HepG2 (cell line): ENCODE results near the gene RHOBTB3. TPM values are rescaled to one million over a fixed set of nuclear protein-coding genes. Genes with fewer than 3 reads are reported as not detected.

Source experiments
- ATF7-NPFF ChIP-seq: sonication (generic); formaldehyde crosslinking; IDR thresholded peaks from 2 replicates; pipeline ENCODE4 v1.8.1; 2023; ENCODE audit warnings: mild to moderate bottlenecking, low read depth, missing genetic modification reagents, moderate library complexity
- ETV5 ChIP-seq: IDR thresholded peaks from 2 replicates; pipeline ENCODE4 v1.6.1; 2018; ENCODE audit warnings: missing biosample characterization, missing genetic modification reagents, inconsistent platforms, borderline replicate concordance
- HDAC2 ChIP-seq: sonication (generic); formaldehyde crosslinking; IDR thresholded peaks from 2 replicates; pipeline ENCODE4 v1.4.0; 2020; ENCODE audit warnings: missing genetic modification reagents
- MIXL1 ChIP-seq: IDR thresholded peaks from 2 replicates; pipeline ENCODE4 v1.6.1; 2016
- NFIC ChIP-seq: IDR thresholded peaks from 2 replicates; pipeline ENCODE4 v1.6.1; 2012; ENCODE audit warnings: mild to moderate bottlenecking, low read length, inconsistent platforms
- NR2F2 ChIP-seq: IDR thresholded peaks from 2 replicates; pipeline ENCODE4 v1.6.1; 2012; ENCODE audit warnings: low read depth, inconsistent platforms, borderline replicate concordance
- RARG ChIP-seq: sonication (generic); formaldehyde crosslinking; IDR thresholded peaks from 2 replicates; pipeline ENCODE4 v1.4.0; 2020; ENCODE audit warnings: low read depth, mild to moderate bottlenecking, missing genetic modification reagents
- RBFOX2 ChIP-seq: fragments of 200-400 bp; formaldehyde crosslinking; IDR thresholded peaks from 2 replicates; pipeline ENCODE4 v1.6.1; 2017; ENCODE audit warnings: low read depth, mild to moderate bottlenecking, low read length
- SALL1 ChIP-seq: sonication (generic); formaldehyde crosslinking; IDR thresholded peaks from 2 replicates; pipeline ENCODE4 v1.8.0; 2022; ENCODE audit warnings: mild to moderate bottlenecking, missing genetic modification reagents
- SOX13 ChIP-seq, 3 experiments: fragments of 450-650 bp in 1 of 3; sonication (generic) in 1 of 3; formaldehyde crosslinking in 1 of 3; IDR thresholded peaks in 2 of 3; conservative IDR thresholded peaks in 1 of 3; 2 replicates each; pipeline versions ENCODE4 v1.5.0 to v1.6.1; 2016 to 2020; ENCODE audit warnings: antibody characterized with exemption in 1 of 3, mild to moderate bottlenecking in 1 of 3, missing compliant biosample characterization in 1 of 3, missing genetic modification reagents in 1 of 3, moderate library complexity in 1 of 3
- TBX2 ChIP-seq: sonication (generic); formaldehyde crosslinking; IDR thresholded peaks from 2 replicates; pipeline ENCODE4 v1.5.0; 2020; ENCODE audit warnings: missing genetic modification reagents, mild to moderate bottlenecking, borderline replicate concordance
- TCF7 ChIP-seq: sonication (generic); IDR thresholded peaks from 2 replicates; pipeline ENCODE4 v1.6.1; 2016; ENCODE audit warnings: antibody characterized with exemption, low read depth
- ZGPAT ChIP-seq: IDR thresholded peaks from 2 replicates; pipeline ENCODE4 v1.6.1; 2016; ENCODE audit warnings: mild to moderate bottlenecking
- ZNF253 ChIP-seq: sonication (generic); formaldehyde crosslinking; IDR thresholded peaks from 2 replicates; pipeline ENCODE4 v1.8.0; 2022; ENCODE audit warnings: mild to moderate bottlenecking, missing genetic modification reagents, borderline replicate concordance
- ZNF451 ChIP-seq: sonication (generic); formaldehyde crosslinking; IDR thresholded peaks from 2 replicates; pipeline ENCODE4 v1.5.0; 2020; ENCODE audit warnings: mild to moderate bottlenecking, missing genetic modification reagents
- polyA plus RNA-seq, 8 experiments: library from polyadenylated mRNA; depleted of rRNA in 3 of 8; stranded (reverse) in 7 of 8; unstranded in 1 of 8; fragments of >200 nt; fragmentation: Illumina TruSeq in 4 of 8; extraction: Trizol in 4 of 8; gene quantifications; 2 replicates each; pipeline versions ENCODE4 v1.2.1 to v1.2.3, GENCODE V29; 2011 to 2016; ENCODE audit warnings: low read depth in 4 of 8, missing spikeins in 1 of 8, mixed read lengths in 1 of 8; ENCODE audit not compliant: insufficient read depth in 1 of 8
- total RNA-seq, 5 experiments: library from RNA; depleted of rRNA; stranded (reverse); fragments of >200 nt; fragmentation: Illumina TruSeq; extraction: Trizol; gene quantifications; 2 replicates each; pipeline ENCODE4 v1.2.3, GENCODE V29; 2016; ENCODE audit warnings: low read depth in 1 of 5
- TF ChIP-seq, protein P1 (sequence below): IDR thresholded peaks from 2 replicates; pipeline ENCODE4 v1.6.1; 2016; ENCODE audit warnings: low read depth, control low read depth
- TF ChIP-seq, protein P2 (sequence below): sonication (generic); formaldehyde crosslinking; conservative IDR thresholded peaks from 2 replicates; pipeline ENCODE4 v1.8.0; 2022; ENCODE audit warnings: missing genetic modification reagents
- TF ChIP-seq, protein P3 (sequence below), 2 experiments: sonication (generic) in 1 of 2; formaldehyde crosslinking in 1 of 2; IDR thresholded peaks; 2 replicates each; pipeline versions ENCODE4 v1.5.1 to v1.6.1; 2011 to 2020; ENCODE audit warnings: borderline replicate concordance in 1 of 2, low read depth in 1 of 2, low read length in 1 of 2, mild to moderate bottlenecking in 1 of 2, missing genetic modification reagents in 1 of 2, moderate library complexity in 1 of 2

Gene RHOBTB3
- total and polyA plus RNA-seq, 2 of the 13 experiments (the other 11 are each of a cell fraction or from before 2014, with no cell fraction given) = 31.6 to 35.4 TPM

DNA sequence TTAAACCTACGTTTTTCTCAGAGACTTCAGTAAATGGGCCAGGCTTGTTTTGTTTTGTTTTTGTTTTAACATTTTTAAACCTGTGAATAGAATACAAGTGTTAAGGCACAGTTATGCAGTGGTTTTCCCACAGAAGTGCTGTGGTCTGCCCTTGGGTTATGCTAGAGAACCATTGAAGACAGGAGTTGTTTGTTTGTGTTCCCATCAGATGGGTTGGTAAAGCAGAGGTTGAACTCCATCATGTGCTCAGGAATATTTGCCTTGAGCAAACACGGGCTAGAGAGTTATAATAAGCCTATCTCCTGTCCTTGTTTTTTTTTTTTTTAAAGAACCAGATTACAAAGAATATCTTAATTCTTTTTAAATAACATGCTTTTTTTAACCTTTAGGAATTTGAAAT lies 28.5 kb downstream of the RHOBTB3 start (continued):
- TF ChIP-seq ZGPAT (CRISPR knock-in tag) = no peak
- TF ChIP-seq TCF7 = peak; percentile 45; the same call in 1 of the 2 replicates
- no peak for TF ChIP-seq NR2F2
- TF ChIP-seq, protein P1, sequence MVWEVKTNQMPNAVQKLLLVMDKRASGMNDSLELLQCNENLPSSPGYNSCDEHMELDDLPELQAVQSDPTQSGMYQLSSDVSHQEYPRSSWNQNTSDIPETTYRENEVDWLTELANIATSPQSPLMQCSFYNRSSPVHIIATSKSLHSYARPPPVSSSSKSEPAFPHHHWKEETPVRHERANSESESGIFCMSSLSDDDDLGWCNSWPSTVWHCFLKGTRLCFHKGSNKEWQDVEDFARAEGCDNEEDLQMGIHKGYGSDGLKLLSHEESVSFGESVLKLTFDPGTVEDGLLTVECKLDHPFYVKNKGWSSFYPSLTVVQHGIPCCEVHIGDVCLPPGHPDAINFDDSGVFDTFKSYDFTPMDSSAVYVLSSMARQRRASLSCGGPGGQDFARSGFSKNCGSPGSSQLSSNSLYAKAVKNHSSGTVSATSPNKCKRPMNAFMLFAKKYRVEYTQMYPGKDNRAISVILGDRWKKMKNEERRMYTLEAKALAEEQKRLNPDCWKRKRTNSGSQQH (CRISPR knock-in tag) = no peak
- TF ChIP-seq ETV5 (CRISPR knock-in tag) = peak; percentile 49; the same call in 1 of the 2 replicates
- TF ChIP-seq HDAC2 (CRISPR knock-in tag) = peak; percentile 69
- TF ChIP-seq ZNF451 = no peak
- TF ChIP-seq SALL1 = peak; percentile 66; the same call in 1 of the 2 replicates
- no peak for TF ChIP-seq RARG (CRISPR knock-in tag)
- peak; percentile 44; the same call in 1 of the 2 replicates for TF ChIP-seq MIXL1 (CRISPR knock-in tag)
- TF ChIP-seq, protein P2, sequence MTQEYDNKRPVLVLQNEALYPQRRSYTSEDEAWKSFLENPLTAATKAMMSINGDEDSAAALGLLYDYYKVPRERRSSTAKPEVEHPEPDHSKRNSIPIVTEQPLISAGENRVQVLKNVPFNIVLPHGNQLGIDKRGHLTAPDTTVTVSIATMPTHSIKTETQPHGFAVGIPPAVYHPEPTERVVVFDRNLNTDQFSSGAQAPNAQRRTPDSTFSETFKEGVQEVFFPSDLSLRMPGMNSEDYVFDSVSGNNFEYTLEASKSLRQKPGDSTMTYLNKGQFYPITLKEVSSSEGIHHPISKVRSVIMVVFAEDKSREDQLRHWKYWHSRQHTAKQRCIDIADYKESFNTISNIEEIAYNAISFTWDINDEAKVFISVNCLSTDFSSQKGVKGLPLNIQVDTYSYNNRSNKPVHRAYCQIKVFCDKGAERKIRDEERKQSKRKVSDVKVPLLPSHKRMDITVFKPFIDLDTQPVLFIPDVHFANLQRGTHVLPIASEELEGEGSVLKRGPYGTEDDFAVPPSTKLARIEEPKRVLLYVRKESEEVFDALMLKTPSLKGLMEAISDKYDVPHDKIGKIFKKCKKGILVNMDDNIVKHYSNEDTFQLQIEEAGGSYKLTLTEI = no peak
- TF ChIP-seq RBFOX2 = no peak
- TF ChIP-seq, protein P3, sequence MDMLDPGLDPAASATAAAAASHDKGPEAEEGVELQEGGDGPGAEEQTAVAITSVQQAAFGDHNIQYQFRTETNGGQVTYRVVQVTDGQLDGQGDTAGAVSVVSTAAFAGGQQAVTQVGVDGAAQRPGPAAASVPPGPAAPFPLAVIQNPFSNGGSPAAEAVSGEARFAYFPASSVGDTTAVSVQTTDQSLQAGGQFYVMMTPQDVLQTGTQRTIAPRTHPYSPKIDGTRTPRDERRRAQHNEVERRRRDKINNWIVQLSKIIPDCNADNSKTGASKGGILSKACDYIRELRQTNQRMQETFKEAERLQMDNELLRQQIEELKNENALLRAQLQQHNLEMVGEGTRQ (IDR thresholded peaks at IDR 0.05; ENCODE audit: low read depth, low read length) = peak; percentile 38; the same call in 1 of the 2 replicates
- TF ChIP-seq, protein P3 (CRISPR knock-in tag; IDR thresholded peaks at IDR 0.05; ENCODE audit: borderline replicate concordance) = peak; percentile 28; the same call in 1 of the 2 replicates
- TF ChIP-seq ZNF253 (CRISPR knock-in tag) = no peak
- TF ChIP-seq SOX13 (IDR thresholded peaks at IDR 0.05) = no peak
- TF ChIP-seq SOX13 (CRISPR knock-in tag; conservative IDR thresholded peaks at IDR 0.05 in 1 of 2, IDR thresholded peaks at IDR 0.05 in 1 of 2) = peak in 1 of 2 experiments; percentile 85; a peak in 2 of 4 replicates
- peak; percentile 50; the same call in 1 of the 2 replicates for TF ChIP-seq NFIC
- no peak for TF ChIP-seq ATF7-NPFF (CRISPR knock-in tag)
- TF ChIP-seq TBX2 = 0 out of 2 replicates have a peak, but pooled peaks have one; percentile 27
